Measurements from ENCODE around the gene QRSL1.
"Not testable (repeated sequence)": the region's sequence is repeated elsewhere in the genome, so short reads cannot be mapped to it uniquely, and the experiment has no call there.

QRSL1 gene

DNA sequence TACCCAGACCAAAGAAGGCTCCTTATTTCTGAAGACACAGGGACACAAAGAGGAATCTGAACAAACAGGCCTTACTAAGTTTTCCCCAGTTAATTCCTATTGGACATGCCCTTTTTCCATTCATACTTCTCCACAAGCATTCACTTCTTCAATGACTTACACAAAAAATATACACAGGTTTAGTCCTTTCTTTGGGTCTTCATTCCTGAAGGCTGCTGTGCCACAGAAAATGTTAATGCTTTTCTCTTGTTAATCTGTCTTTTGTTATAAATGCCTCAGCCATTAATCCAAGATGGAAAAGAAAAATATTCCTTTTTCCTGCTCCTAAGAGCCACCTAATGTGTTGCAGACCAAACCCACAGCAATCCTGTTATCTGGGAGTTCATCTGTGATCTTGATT, 71.2 kb downstream of the QRSL1 start:
- TF ChIP-seq, protein P1, sequence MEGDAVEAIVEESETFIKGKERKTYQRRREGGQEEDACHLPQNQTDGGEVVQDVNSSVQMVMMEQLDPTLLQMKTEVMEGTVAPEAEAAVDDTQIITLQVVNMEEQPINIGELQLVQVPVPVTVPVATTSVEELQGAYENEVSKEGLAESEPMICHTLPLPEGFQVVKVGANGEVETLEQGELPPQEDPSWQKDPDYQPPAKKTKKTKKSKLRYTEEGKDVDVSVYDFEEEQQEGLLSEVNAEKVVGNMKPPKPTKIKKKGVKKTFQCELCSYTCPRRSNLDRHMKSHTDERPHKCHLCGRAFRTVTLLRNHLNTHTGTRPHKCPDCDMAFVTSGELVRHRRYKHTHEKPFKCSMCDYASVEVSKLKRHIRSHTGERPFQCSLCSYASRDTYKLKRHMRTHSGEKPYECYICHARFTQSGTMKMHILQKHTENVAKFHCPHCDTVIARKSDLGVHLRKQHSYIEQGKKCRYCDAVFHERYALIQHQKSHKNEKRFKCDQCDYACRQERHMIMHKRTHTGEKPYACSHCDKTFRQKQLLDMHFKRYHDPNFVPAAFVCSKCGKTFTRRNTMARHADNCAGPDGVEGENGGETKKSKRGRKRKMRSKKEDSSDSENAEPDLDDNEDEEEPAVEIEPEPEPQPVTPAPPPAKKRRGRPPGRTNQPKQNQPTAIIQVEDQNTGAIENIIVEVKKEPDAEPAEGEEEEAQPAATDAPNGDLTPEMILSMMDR (IDR thresholded peaks at IDR 0.05; ENCODE audit: extremely low read depth, missing control alignments), result no peak
- no peak for DNase-seq (ENCODE audit: low spot score)

DNA sequence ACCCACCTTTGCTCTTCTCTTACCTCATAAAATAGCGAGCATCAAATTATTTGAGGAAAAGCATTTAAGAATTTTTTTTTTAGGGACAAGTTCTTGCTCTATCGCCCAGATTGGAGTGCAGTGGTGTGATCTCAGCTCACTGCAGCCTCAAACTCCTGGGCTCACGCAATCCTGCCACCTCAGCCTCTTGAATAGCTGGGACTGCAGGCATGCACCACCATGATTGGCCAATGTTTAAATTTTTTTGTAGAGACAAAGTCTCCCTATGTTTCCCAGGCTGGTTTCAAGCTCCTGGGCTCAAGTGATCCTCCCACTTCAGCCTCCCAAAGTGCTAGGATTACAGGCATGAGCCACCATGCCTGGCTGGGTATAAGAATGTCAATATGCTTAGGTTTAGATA, 71.8 kb downstream of the QRSL1 start:
- DNase-seq (ENCODE audit: low spot score), result not testable (repeated sequence)

DNA sequence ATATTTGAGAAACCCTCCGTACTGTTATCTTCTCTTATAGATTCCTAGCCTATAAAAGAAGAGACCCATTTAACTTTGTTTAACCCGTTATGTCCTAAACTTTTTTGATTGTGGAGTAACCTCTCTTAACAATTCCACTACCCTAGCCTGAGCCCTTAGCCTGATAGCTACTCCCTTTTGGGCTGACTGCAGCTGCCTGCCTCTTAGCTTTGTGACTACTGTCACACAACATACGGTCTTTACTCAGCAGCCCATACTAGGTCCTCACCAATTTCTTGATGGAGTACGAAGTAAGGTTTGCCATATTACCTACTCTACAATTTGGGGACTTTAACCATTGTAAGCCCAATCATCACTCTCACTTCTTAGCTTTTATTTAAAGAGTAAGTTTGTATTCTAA, 72.7 kb downstream of the QRSL1 start:
- no peak for DNase-seq (ENCODE audit: low spot score)
- TF ChIP-seq, protein P1 (IDR thresholded peaks at IDR 0.05; ENCODE audit: extremely low read depth, missing control alignments), result no peak

DNA sequence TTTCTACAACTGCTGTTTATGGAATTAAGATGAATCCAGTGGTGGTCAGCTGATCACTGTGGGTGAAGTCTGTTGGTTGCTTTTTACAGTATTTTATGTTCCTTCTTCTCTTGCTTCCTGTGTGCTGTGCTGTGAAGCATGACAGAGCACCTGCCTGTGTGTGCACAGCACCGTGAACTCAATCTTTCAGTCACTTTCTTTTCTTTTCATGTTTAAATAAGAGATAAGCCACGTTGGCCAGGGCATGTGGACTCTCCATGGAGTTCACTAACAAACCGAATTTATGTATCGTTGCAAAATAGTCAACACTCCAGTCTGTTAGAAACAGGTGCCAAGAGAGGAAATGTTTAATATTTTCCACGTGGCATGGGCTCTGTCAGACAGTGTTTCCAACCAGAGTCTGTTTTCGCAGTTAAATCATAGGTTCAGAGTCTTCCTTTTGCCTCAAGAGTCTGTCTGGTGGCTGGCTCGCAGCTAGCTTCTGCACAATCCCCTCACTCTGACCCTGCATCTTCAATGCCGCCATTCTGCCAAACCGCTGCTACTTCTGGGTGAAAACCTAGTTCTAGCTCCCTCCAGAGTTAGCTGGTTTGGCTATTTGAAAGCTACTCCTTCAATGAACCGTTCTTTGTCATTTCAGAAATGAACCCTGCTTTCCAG, 73.2 kb downstream of the QRSL1 start:
- TF ChIP-seq, protein P1 (IDR thresholded peaks at IDR 0.05; ENCODE audit: extremely low read depth, missing control alignments), result no peak
- DNase-seq (ENCODE audit: low spot score), result peak; percentile 76

DNA sequence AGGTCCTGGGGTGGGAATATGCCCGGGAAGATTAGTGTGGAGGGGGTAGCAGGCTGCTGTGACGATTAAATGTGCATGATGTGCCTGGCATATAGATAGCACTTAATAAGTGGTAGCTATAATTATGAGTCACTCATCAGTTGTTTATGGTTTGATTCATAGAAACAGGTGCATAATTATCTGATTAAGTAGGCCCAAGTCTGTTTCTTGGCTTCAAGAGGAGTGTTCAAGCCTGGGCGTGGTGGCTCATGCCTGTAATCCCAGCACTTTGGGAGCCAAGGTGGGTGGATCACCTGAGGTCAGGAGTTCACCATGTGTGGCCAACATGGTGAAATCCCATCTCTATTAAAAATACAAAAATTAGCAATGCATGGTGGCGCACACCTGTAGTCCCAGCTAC, 74.9 kb downstream of the QRSL1 start:
- TF ChIP-seq, protein P1 (IDR thresholded peaks at IDR 0.05; ENCODE audit: extremely low read depth, missing control alignments), result no peak
- DNase-seq (ENCODE audit: low spot score), result no peak

DNA sequence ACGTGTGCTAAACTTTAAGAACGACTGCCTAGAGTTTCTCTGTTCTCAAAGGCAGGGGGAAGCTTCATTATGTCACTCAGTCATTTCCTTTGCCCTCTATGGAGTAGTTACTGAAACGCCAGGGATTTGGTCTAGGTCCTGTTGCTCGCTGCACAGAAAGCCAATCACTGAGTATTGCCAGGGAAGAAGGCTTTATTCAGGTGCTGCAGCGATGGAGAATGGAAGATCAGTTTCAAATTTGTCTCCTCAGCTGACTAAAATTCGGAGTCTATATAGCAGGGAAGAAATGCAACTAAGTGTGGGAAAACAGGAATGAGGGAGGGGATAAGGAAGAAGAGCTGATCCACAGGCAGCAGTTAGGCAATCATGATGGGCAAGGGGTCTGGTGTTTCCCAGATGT, 75.8 kb downstream of the QRSL1 start:
- TF ChIP-seq, protein P1 (IDR thresholded peaks at IDR 0.05; ENCODE audit: extremely low read depth, missing control alignments), result no peak
- no peak for DNase-seq (ENCODE audit: low spot score)

DNA sequence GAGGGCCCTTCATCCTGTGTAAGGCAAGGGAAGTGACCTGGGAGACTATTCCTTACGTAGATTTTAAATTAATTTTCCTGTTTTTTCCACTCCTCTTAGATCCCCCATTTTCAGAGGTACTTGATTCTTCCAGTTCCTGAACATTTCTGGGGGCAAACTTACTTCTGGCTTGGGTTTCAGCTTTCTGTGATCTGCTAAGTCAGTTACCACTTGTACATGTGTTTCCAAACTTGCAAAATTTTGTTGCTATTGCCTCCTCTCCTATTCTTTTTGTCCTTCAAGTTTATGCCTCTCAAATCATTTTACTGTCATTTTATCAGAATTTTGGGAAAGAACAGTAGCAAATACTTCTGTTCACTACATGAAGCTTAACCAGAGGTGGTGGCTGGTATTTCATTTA, 81.2 kb downstream of the QRSL1 start:
- TF ChIP-seq, protein P1 (IDR thresholded peaks at IDR 0.05; ENCODE audit: extremely low read depth, missing control alignments), result no peak
- no peak for DNase-seq (ENCODE audit: low spot score)

DNA sequence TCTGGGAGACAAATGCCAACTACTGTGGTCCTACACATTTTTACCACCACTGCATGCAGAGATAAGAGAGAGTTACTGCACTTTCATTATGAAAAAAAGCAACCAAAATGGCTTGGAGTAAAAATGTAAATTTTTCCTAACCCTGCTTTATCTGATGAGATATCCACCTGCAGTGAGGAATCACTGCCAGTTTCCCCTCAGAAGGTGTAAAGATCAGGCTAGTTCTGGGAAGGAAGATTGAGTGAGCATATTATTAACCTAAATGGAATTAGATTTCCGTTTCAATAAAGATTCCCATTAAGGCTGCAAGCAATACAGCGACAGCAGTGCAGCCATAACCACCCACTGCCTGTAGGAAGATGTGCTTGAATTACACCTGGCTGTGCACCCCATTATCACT, 84.9 kb downstream of the QRSL1 start:
- no peak for DNase-seq (ENCODE audit: low spot score)
- TF ChIP-seq, protein P1 (IDR thresholded peaks at IDR 0.05; ENCODE audit: extremely low read depth, missing control alignments), result no peak

All from GM20000 (cell line).